ENCODE results near the gene NT5DC2.

NT5DC2 gene

DNA sequence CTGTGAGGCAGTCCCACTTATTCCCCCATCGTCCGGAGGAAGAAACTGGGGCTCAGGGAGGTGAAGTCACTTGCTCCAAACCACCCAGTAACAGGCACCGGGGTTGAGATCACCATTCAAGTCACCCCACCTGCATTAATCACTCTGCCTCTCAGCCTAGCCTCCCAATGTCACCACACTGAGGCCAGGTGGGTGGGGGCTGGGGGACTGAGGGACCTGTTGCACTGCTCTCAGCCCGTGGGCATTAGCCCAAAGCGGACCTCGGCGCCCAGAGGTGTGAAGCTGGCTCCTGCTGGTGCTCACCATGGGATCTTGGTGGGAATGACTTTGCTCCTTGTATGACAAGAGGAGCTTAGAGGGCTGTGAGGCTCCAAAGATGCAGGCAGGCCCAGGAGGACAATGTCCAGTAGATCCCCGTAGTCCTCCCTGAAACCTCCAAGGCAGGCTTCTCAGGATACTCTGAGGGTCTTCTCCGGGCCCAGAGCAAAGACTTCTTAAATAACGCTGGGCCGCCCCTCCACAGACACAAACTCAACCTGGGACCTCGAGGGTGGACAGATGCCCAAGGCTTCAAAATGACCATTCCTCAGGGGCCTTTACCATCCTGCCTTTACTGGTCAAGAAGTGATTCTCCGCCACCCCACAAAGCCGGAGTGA is 1.7 kb downstream of the NT5DC2 start:
- Histone ChIP-seq H3K27me3 (ENCODE audit: insufficient read depth, low read length, poor library complexity) (no peaks in the 10 kb centered on the region), H3K4me1 (ENCODE audit: insufficient read depth, low read length) (peaks cover 11% of the 10 kb centered on the region), H3K27ac (ENCODE audit: low read length) (no peak overlapping the region), H3K9ac (ENCODE audit: low read depth, low read length) (no peak overlapping the region), H3K4me3 (ENCODE audit: low read depth in 1 of 2, low read length in 2 of 2) (no peak overlapping the region), H3K79me2 (ENCODE audit: insufficient read depth, low read length) (peaks cover 5% of the 10 kb centered on the region), H4K20me1 (ENCODE audit: insufficient read depth, low read length) (no peaks in the 10 kb centered on the region), H2AFZ (ENCODE audit: low read depth, low read length) (no peak overlapping the region), H3K36me3 (ENCODE audit: insufficient read depth, low read length) (no peaks in the 10 kb centered on the region), H3K9me3 (ENCODE audit: insufficient read depth, low read length, severe bottlenecking) (no peaks in the 10 kb centered on the region), H3K4me2 (ENCODE audit: insufficient read depth, low read length) (no peak overlapping the region)
- no peak for DNase-seq
- ATAC-seq (ENCODE audit: insufficient read depth, low read depth) = no peak
- TF ChIP-seq CTCF (IDR thresholded peaks at IDR 0.05; ENCODE audit: borderline replicate concordance, extremely low read depth, low read length, poor library complexity, severe bottlenecking) = no peak
- TF ChIP-seq EZH2 (IDR thresholded peaks at IDR 0.05; ENCODE audit: borderline replicate concordance, low read depth, low read length, severe bottlenecking) = no peak

GRCh38 chr3:52530918-52531826 is 2.5 kb downstream of the NT5DC2 start:
- ATAC-seq (ENCODE audit: insufficient read depth, low read depth) (no peak), DNase-seq (no peak)
- H3K9me3 ChIP-seq (ENCODE audit: insufficient read depth, low read length, severe bottlenecking) = no peaks in the 10 kb centered on the region
- H3K9ac ChIP-seq (ENCODE audit: low read depth, low read length) = no peak overlapping the region
- H3K4me3 ChIP-seq (ENCODE audit: low read depth in 1 of 2, low read length in 2 of 2) = no peak overlapping the region
- no peaks in the 10 kb centered on the region for H4K20me1 ChIP-seq (ENCODE audit: insufficient read depth, low read length)
- no peaks in the 10 kb centered on the region for H3K27me3 ChIP-seq (ENCODE audit: insufficient read depth, low read length, poor library complexity)
- no peak overlapping the region for H3K4me2 ChIP-seq (ENCODE audit: insufficient read depth, low read length)
- H3K27ac ChIP-seq (ENCODE audit: low read length) = no peak overlapping the region
- no peak overlapping the region for H2AFZ ChIP-seq (ENCODE audit: low read depth, low read length)
- H3K4me1 ChIP-seq (ENCODE audit: insufficient read depth, low read length) = peaks cover 10% of the 10 kb centered on the region
- H3K79me2 ChIP-seq (ENCODE audit: insufficient read depth, low read length) = no peaks in the 10 kb centered on the region
- no peaks in the 10 kb centered on the region for H3K36me3 ChIP-seq (ENCODE audit: insufficient read depth, low read length)
- TF ChIP-seq CTCF (IDR thresholded peaks at IDR 0.05; ENCODE audit: borderline replicate concordance, extremely low read depth, low read length, poor library complexity, severe bottlenecking) (no peak), EZH2 (IDR thresholded peaks at IDR 0.05; ENCODE audit: borderline replicate concordance, low read depth, low read length, severe bottlenecking) (no peak)

DNA sequence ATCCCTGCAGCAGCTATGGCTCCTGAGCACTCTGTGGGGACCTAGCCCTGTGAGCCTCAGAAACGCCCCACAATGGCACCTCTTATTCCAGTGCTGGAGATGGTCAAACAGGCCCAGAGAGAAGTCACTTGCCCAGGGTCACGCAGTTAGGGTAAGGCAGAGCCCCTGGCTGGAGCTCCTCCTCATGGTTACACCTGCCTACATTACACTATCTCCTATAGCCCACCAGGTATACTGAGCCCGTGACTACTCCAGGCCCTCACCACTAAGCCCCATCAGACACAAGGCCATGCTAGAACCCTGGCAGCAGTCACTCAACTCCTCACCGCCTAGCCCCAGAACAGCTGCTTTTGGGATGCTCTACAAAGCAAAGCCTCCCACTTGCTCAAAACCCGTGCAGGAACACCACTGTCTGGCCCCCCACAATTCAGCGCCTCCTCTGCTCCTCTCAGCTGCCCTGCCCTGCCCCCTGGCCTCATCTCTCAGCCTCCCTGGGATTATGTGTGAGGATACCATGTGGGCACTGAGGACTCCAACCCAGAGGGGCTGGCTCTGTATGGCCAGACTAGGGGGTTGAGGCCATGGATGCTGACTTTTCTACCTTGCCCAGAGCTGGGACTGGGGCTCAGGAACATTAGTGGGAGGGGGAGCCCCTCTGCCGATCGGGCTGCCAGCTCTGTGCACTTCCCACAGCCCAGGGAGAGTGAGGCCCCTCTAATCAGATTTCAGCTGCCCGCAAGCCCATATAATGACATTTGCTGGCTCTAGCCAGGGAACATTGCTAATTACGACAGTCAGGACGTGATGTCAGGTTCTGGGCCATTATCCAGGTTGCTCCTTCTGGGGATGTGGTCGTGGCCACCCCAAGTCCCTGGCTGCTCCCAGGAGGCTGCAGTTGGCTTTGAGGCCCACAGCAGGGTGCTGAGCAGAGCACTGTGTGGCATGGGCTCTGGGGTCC is 4.0 kb downstream of the NT5DC2 start:
- no peak for DNase-seq
- Histone ChIP-seq H3K4me1 (ENCODE audit: insufficient read depth, low read length) (no peaks in the 10 kb centered on the region), H3K27ac (ENCODE audit: low read length) (no peak overlapping the region), H3K79me2 (ENCODE audit: insufficient read depth, low read length) (no peaks in the 10 kb centered on the region), H3K4me3 (ENCODE audit: low read depth in 1 of 2, low read length in 2 of 2) (no peak overlapping the region), H3K4me2 (ENCODE audit: insufficient read depth, low read length) (no peak overlapping the region), H3K36me3 (ENCODE audit: insufficient read depth, low read length) (no peaks in the 10 kb centered on the region), H3K9ac (ENCODE audit: low read depth, low read length) (no peak overlapping the region), H2AFZ (ENCODE audit: low read depth, low read length) (no peak overlapping the region), H4K20me1 (ENCODE audit: insufficient read depth, low read length) (no peaks in the 10 kb centered on the region), H3K9me3 (ENCODE audit: insufficient read depth, low read length, severe bottlenecking) (no peaks in the 10 kb centered on the region), H3K27me3 (ENCODE audit: insufficient read depth, low read length, poor library complexity) (no peaks in the 10 kb centered on the region)
- ATAC-seq (ENCODE audit: insufficient read depth, low read depth) = no peak; the same call in 2 of the 3 replicates
- TF ChIP-seq CTCF (IDR thresholded peaks at IDR 0.05; ENCODE audit: borderline replicate concordance, extremely low read depth, low read length, poor library complexity, severe bottlenecking) (no peak), EZH2 (IDR thresholded peaks at IDR 0.05; ENCODE audit: borderline replicate concordance, low read depth, low read length, severe bottlenecking) (no peak)
